Erythroblast (primary cell): ENCODE results near the gene FZD2.

ENCODE experiments used
- GATA1 ChIP-seq: IDR thresholded peaks from 2 replicates; pipeline ENCODE4 v1.6.1; 2011; ENCODE audit warnings: low read depth, mild to moderate bottlenecking, control low read depth, low read length, moderate library complexity
- POLR2A ChIP-seq: IDR thresholded peaks from 2 replicates; pipeline ENCODE4 v1.6.1; 2011; ENCODE audit warnings: mild to moderate bottlenecking, low read length

GRCh38 chr17:44543213-44543904 lies 13.9 kb upstream of the FZD2 start:
- TF ChIP-seq POLR2A, result no peak
- TF ChIP-seq GATA1, result no peak
